ENCODE data around the gene KCNQ1. TPM values are rescaled to one million over a fixed set of nuclear protein-coding genes. Genes with fewer than 3 reads are reported as not detected.

Gene KCNQ1
- total RNA-seq, 2 donors from 2014 or later = 38.9 to 46.1 TPM

DNA sequence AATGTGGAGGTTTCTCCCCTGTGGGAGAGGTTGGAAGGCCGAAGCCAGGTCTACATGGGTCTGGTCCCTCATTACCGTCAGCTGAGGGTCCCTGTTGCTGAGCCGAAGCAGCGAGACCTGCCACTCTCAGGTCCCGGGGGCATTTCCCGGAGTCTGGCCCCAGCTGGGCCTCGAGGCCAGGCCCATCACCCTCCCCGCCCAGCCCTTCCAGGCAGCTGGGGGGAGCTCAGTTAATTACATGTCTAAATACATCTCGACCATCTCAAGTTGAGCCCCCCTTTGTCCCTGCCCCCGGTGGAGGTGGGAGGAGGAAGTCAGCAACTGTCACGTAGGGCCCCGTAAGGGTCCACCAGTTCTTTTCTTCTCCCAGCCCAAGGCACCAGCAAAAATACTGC is 437.2 kb downstream of the KCNQ1 start:
- 69 to 80% methylated on average over 5 to 12 of the region's 12 CpGs for WGBS, 2 donors
- Histone ChIP-seq H3K27me3 (no peaks in the 10 kb centered on the region), H3K9me3 (no peaks in the 10 kb centered on the region), H3K4me1 (peaks cover 16% of the 10 kb centered on the region), H3K4me3 (no peak overlapping the region), H3K36me3 (replicated peaks in 1 of 2; ENCODE audit: insufficient read depth in 1 of 2, low read depth in 2 of 2) (no peaks in the 10 kb centered on the region), H3K27ac (peak overlapping the region in 2 of 4 donors; percentile 6 to 11)
- TF ChIP-seq, protein P1, sequence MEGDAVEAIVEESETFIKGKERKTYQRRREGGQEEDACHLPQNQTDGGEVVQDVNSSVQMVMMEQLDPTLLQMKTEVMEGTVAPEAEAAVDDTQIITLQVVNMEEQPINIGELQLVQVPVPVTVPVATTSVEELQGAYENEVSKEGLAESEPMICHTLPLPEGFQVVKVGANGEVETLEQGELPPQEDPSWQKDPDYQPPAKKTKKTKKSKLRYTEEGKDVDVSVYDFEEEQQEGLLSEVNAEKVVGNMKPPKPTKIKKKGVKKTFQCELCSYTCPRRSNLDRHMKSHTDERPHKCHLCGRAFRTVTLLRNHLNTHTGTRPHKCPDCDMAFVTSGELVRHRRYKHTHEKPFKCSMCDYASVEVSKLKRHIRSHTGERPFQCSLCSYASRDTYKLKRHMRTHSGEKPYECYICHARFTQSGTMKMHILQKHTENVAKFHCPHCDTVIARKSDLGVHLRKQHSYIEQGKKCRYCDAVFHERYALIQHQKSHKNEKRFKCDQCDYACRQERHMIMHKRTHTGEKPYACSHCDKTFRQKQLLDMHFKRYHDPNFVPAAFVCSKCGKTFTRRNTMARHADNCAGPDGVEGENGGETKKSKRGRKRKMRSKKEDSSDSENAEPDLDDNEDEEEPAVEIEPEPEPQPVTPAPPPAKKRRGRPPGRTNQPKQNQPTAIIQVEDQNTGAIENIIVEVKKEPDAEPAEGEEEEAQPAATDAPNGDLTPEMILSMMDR (IDR thresholded peaks at IDR 0.05) = no peak
- TF ChIP-seq POLR2A (IDR thresholded peaks at IDR 0.05) = no peak
- DNase-seq = no peak
- no peak for ATAC-seq
- intact Hi-C loops (cut with DNase I) = no loop called here

DNA sequence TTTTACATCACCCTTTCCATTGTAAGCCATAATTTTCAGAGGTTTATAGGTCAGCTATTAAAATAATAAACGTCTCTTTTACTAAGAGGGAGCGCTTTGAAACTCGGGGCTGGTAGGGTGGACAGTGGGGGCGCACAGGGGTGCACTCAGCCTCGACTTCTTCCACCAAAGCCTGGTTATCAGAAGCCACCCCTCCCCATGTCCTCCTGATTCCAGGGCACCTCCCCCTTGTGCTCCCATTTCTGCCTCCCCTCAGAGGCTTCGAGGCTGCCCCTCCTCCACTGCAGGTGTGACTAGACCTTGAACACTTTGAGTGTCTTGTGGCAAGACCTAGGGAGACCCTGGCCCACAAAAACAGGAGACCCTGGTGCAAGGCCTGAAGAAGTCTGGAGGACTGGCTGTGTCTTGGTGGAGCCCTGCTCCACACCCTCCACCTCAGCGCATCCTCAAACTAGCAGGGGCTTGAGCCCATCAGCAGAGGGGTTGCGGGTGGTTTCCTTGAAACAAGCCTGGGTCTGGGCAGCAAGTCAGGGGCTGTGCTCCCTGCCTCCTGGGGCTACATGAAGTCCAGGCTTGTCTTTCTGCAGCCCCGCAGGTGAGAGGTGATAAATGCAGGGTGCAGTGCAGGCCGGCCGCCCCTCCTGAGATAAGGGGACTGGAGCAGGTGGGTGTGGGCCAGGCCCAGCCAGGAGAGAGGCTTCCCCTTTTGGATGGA is 437.7 kb downstream of the KCNQ1 start:
- DNase-seq (no peak), ATAC-seq (no peak)
- intact Hi-C loops (cut with DNase I) = no loop called here
- H3K27ac ChIP-seq = peak overlapping the region in 2 of 4 donors; percentile 6 to 11
- no peaks in the 10 kb centered on the region for H3K9me3 ChIP-seq
- peak in 1 of 3 donors; percentile 4 for TF ChIP-seq POLR2A (IDR thresholded peaks at IDR 0.05)
- TF ChIP-seq, protein P1 (IDR thresholded peaks at IDR 0.05) = no peak
- H3K4me1 ChIP-seq = peaks cover 16% of the 10 kb centered on the region
- no peaks in the 10 kb centered on the region for H3K36me3 ChIP-seq (replicated peaks in 1 of 2; ENCODE audit: insufficient read depth in 1 of 2, low read depth in 2 of 2)
- no peak overlapping the region for H3K4me3 ChIP-seq
- H3K27me3 ChIP-seq = no peaks in the 10 kb centered on the region
- WGBS, 2 donors = 52 to 58% methylated on average over 9 to 11 of the region's 11 CpGs

DNA sequence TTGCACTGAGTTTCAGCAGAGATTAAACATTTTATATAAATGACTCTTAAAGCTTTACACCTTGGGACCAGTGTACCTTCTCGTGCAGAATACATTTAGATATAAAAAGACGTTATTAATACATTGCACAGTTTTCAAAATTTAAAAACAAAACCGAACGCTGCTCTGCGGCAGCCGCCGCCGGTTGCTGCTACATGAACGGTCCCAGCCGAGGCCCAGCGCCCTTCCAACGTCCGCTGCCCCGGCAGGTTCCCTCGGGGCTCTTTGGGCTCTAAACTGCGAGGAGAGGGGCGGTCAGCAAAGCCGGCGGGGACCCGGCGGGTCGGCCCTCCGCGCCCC is 438.8 kb downstream of the KCNQ1 start:
- ATAC-seq (no peak), DNase-seq (no peak)
- H3K9me3 ChIP-seq = no peaks in the 10 kb centered on the region
- H3K27ac ChIP-seq = peak overlapping the region in 3 of 4 donors; percentile 46 to 80 (median 64)
- WGBS, 2 donors = 23 to 73% methylated on average over 15 to 24 of the region's 24 CpGs
- no peaks in the 10 kb centered on the region for H3K27me3 ChIP-seq
- peak overlapping the region in 1 of 2 donors; percentile 20 for H3K4me3 ChIP-seq
- TF ChIP-seq, protein P1 (IDR thresholded peaks at IDR 0.05) = no peak
- TF ChIP-seq POLR2A (IDR thresholded peaks at IDR 0.05) = no peak
- intact Hi-C loops (cut with DNase I) = no loop called here
- no peaks in the 10 kb centered on the region for H3K36me3 ChIP-seq (replicated peaks in 1 of 2; ENCODE audit: insufficient read depth in 1 of 2, low read depth in 2 of 2)
- H3K4me1 ChIP-seq = peaks cover 16% of the 10 kb centered on the region

DNA sequence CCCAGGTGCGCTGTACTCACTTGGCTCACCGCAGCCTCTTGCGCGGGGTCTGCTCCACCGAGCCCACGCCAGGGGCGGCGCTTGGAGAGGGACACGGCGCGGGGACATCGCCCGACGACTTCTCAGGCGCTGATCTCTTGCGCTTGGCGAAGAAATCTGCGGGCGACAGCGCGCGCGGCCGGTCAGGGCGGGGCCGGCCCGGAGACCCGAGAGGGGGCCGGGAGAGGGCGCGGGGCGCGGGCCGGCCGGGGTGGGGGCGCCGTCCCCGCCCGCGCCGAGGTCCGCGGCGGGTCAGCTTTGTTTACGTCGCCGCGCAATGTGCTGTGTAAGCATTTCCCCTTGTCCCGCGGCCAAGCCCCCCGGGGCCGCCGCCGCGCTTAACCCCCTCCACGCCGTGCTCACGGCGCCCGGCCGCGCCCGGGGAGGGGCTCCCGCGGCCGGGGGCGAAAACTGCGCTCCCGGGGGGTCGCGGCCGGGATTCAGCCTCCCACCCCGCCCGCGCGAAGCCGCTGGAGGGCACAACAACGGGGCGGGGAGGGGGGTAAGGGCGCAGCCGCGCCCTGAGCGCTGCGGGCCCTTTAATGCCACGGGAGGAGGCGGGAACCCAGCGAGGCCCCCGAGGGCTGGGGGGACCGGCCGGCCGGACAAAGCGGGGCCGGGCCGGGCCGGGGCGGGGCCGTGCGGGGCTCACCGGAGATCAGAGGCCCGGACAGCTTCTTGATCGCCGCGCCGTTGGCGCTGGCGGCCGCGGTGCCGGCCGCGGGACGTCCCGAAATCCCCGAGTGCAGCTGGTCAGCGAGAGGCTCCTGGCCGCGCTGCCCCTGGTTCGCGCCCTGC is 439.4 kb downstream of the KCNQ1 start:
- ATAC-seq (peak; percentile 8), DNase-seq (peak in 2 of 4 donors; percentile 46 to 56)
- Histone ChIP-seq H3K4me3 (peak overlapping the region; percentile 41 to 48), H3K27me3 (no peaks in the 10 kb centered on the region), H3K36me3 (replicated peaks in 1 of 2; ENCODE audit: insufficient read depth in 1 of 2, low read depth in 2 of 2) (no peaks in the 10 kb centered on the region), H3K9me3 (no peaks in the 10 kb centered on the region), H3K27ac (peak overlapping the region; percentile 1 to 80 (median 70)), H3K4me1 (peaks cover 16% of the 10 kb centered on the region)
- intact Hi-C loops (cut with DNase I) = no loop called here
- WGBS, 2 donors = 0 to 6% methylated on average over 3 to 95 of the region's 119 CpGs
- TF ChIP-seq, protein P1 (IDR thresholded peaks at IDR 0.05) = no peak
- TF ChIP-seq POLR2A (IDR thresholded peaks at IDR 0.05) = no peak

Measured in body of pancreas (tissue), 4 donors.